Caco-2 (cell line): ENCODE data around the gene PCDHGC4. TPM values are rescaled to one million over a fixed set of nuclear protein-coding genes. Genes with fewer than 3 reads are reported as not detected.

Experiments used
- BruUV-seq: library from RNA; stranded (reverse); fragments of 400-500 nt; replicated peaks from 2 replicates; lab custom pipeline; 2021; lab: Mats Ljungman, UMichigan
- CTCF ChIA-PET: fragments of 300-600 bp; sonication (Branson Sonifier 250); formaldehyde crosslinking; loops from one replicate; lab custom pipeline; 2022; ENCODE audit warnings: antibody characterized with exemption; lab: Charles Lee
- POLR2A ChIA-PET: fragments of 300-600 bp; sonication (Branson Sonifier 250); formaldehyde crosslinking; loops from one replicate; lab custom pipeline; 2022; ENCODE audit warnings: antibody characterized with exemption; lab: Charles Lee
- DNase-seq, 2 experiments: peaks; one replicate each; pipeline versions ENCODE4 v3.0.0 to v3.0.0-alpha.2; 2020 to 2022
- H3K27me3 ChIP-seq: replicated peaks from 2 replicates; pipeline ENCODE4 v1.6.0; 2011; ENCODE audit warnings: low read length; ENCODE audit not compliant: control insufficient read depth, insufficient read depth
- H3K36me3 ChIP-seq: 2 replicates; pipeline ENCODE4 v1.5.1; 2011; ENCODE audit warnings: low read length; ENCODE audit not compliant: control insufficient read depth, insufficient read depth
- H3K4me1 ChIP-seq: fragments of 250-450 bp; sonication (Bioruptor Pico); 2 replicates; pipeline ENCODE4 v1.5.1; 2020; ENCODE audit warnings: mild to moderate bottlenecking
- H3K4me3 ChIP-seq: 2 replicates; pipeline ENCODE4 v1.5.1; 2011; ENCODE audit warnings: low read depth, mild to moderate bottlenecking, control low read depth, low read length
- H3K9me3 ChIP-seq: fragments of 250-450 bp; sonication (Bioruptor Pico); 2 replicates; pipeline ENCODE4 v1.5.1; 2020; ENCODE audit warnings: mild to moderate bottlenecking, moderate library complexity
- H3K27ac Mint-ChIP-seq: one replicate; pipeline ENCODE4 v1.8.0; 2022; ENCODE audit warnings: mixed read lengths; ENCODE audit not compliant: unreplicated experiment
- H3K27me3 Mint-ChIP-seq: one replicate; pipeline ENCODE4 v1.8.0; 2022; ENCODE audit warnings: mixed read lengths; ENCODE audit not compliant: insufficient read depth, unreplicated experiment
- H3K36me3 Mint-ChIP-seq: one replicate; pipeline ENCODE4 v1.8.0; 2022; ENCODE audit warnings: mild to moderate bottlenecking, mixed read lengths; ENCODE audit not compliant: insufficient read depth, unreplicated experiment
- H3K4me1 Mint-ChIP-seq: one replicate; pipeline ENCODE4 v1.8.0; 2022; ENCODE audit warnings: low read depth, mixed read lengths; ENCODE audit not compliant: unreplicated experiment
- H3K4me3 Mint-ChIP-seq: one replicate; pipeline ENCODE4 v1.8.0; 2022; ENCODE audit warnings: mild to moderate bottlenecking, moderate library complexity, mixed read lengths; ENCODE audit not compliant: unreplicated experiment
- H3K9me3 Mint-ChIP-seq: one replicate; pipeline ENCODE4 v1.8.0; 2022; ENCODE audit warnings: mixed read lengths; ENCODE audit not compliant: unreplicated experiment
- intact Hi-C: fragments of 100-400 bp; cut with micrococcal nuclease; formaldehyde crosslinking; loops from one replicate; pipeline ENCODE4 v1.10.0; 2022; ENCODE audit not compliant: unreplicated experiment
- total RNA-seq: library from RNA; stranded (reverse); gene quantifications from 2 replicates; pipeline ENCODE4 v1.2.3, GENCODE V29; 2022
- TF ChIP-seq, protein P1 (sequence below), 2 experiments: fragments of 200-600 bp in 1 of 2; IDR thresholded peaks; 1 replicate in 1 of 2; 2 replicates in 1 of 2; pipeline versions ENCODE4 v1.5.1 to v1.8.0; 2011 to 2022; ENCODE audit warnings: antibody characterized with exemption in 1 of 2, control low read depth in 1 of 2, inconsistent platforms in 1 of 2, low read depth in 1 of 2, low read length in 1 of 2, mild to moderate bottlenecking in 1 of 2, moderate library complexity in 1 of 2; ENCODE audit not compliant: insufficient read depth in 1 of 2, severe bottlenecking in 1 of 2, unreplicated experiment in 1 of 2

The PCDHGC4 gene
- total RNA-seq, 1 experiment from 2014 or later, result 0.39 TPM

DNA sequence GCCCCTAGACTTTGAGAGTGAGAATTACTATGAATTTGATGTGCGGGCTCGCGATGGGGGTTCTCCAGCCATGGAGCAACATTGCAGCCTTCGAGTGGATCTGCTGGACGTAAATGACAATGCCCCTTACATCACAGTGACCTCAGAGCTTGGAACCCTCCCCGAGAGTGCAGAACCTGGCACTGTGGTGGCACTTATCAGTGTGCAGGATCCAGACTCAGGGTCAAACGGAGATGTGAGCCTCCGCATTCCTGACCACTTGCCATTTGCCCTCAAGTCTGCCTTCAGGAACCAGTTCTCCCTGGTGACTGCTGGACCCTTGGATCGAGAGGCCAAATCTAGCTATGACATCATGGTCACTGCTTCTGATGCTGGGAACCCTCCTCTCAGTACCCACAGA, 1.3 kb downstream of the PCDHGC4 start:
- H3K4me1 Mint-ChIP-seq, result no peaks in the 10 kb centered on the region
- no TSS peak for BruUV-seq
- CTCF ChIA-PET, result no interaction called here

DNA sequence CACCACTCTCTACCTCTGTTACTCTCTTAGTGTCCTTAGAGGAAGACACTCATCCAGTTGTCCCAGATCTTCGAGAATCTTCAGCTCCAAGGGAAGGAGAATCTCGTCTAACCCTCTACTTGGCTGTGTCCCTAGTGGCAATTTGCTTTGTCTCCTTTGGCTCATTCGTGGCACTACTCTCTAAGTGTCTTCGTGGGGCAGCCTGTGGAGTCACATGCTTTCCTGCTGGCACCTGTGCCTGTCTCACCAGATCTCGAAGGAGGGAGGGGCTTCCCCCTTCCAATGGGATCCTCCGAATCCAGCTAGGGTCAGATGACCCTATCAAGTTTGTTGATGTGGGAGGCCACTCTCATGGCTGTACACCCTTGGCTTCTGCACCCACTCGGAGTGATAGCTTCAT, 2.3 kb downstream of the PCDHGC4 start:
- ChIA-PET POLR2A (no interaction called here), CTCF (no interaction called here)
- Mint-ChIP-seq H3K27me3 (no peaks in the 10 kb centered on the region), H3K9me3 (no peaks in the 10 kb centered on the region), H3K36me3 (no peaks in the 10 kb centered on the region), H3K4me3 (no peak overlapping the region), H3K27ac (no peak overlapping the region), H3K4me1 (no peaks in the 10 kb centered on the region)
- H3K4me1 ChIP-seq, result no peaks in the 10 kb centered on the region
- BruUV-seq, result no TSS peak
- DNase-seq, result no peak
- H3K36me3 ChIP-seq, result no peaks in the 10 kb centered on the region
- H3K27me3 ChIP-seq, result no peaks in the 10 kb centered on the region
- intact Hi-C loops, result no loop called here
- TF ChIP-seq, protein P1, sequence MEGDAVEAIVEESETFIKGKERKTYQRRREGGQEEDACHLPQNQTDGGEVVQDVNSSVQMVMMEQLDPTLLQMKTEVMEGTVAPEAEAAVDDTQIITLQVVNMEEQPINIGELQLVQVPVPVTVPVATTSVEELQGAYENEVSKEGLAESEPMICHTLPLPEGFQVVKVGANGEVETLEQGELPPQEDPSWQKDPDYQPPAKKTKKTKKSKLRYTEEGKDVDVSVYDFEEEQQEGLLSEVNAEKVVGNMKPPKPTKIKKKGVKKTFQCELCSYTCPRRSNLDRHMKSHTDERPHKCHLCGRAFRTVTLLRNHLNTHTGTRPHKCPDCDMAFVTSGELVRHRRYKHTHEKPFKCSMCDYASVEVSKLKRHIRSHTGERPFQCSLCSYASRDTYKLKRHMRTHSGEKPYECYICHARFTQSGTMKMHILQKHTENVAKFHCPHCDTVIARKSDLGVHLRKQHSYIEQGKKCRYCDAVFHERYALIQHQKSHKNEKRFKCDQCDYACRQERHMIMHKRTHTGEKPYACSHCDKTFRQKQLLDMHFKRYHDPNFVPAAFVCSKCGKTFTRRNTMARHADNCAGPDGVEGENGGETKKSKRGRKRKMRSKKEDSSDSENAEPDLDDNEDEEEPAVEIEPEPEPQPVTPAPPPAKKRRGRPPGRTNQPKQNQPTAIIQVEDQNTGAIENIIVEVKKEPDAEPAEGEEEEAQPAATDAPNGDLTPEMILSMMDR (IDR thresholded peaks at IDR 0.05; ENCODE audit: insufficient read depth in 1 of 2, low read depth in 1 of 2, low read length in 1 of 2, severe bottlenecking in 1 of 2, unreplicated experiment in 1 of 2), result no peak
- H3K9me3 ChIP-seq, result no peaks in the 10 kb centered on the region
- no peak overlapping the region for H3K4me3 ChIP-seq

More for the DNA sequence above, 1.3 kb downstream of the PCDHGC4 start:
- Histone ChIP-seq H3K4me1 (no peaks in the 10 kb centered on the region), H3K27me3 (no peaks in the 10 kb centered on the region), H3K4me3 (no peak overlapping the region), H3K9me3 (no peaks in the 10 kb centered on the region), H3K36me3 (no peaks in the 10 kb centered on the region)
- no peak for DNase-seq
- Mint-ChIP-seq H3K4me3 (no peak overlapping the region), H3K27ac (no peak overlapping the region), H3K9me3 (no peaks in the 10 kb centered on the region), H3K36me3 (no peaks in the 10 kb centered on the region), H3K27me3 (no peaks in the 10 kb centered on the region)
- POLR2A ChIA-PET, result no interaction called here
- intact Hi-C loops, result no loop called here
- TF ChIP-seq, protein P1 (IDR thresholded peaks at IDR 0.05; ENCODE audit: insufficient read depth in 1 of 2, low read depth in 1 of 2, low read length in 1 of 2, severe bottlenecking in 1 of 2, unreplicated experiment in 1 of 2), result no peak

DNA sequence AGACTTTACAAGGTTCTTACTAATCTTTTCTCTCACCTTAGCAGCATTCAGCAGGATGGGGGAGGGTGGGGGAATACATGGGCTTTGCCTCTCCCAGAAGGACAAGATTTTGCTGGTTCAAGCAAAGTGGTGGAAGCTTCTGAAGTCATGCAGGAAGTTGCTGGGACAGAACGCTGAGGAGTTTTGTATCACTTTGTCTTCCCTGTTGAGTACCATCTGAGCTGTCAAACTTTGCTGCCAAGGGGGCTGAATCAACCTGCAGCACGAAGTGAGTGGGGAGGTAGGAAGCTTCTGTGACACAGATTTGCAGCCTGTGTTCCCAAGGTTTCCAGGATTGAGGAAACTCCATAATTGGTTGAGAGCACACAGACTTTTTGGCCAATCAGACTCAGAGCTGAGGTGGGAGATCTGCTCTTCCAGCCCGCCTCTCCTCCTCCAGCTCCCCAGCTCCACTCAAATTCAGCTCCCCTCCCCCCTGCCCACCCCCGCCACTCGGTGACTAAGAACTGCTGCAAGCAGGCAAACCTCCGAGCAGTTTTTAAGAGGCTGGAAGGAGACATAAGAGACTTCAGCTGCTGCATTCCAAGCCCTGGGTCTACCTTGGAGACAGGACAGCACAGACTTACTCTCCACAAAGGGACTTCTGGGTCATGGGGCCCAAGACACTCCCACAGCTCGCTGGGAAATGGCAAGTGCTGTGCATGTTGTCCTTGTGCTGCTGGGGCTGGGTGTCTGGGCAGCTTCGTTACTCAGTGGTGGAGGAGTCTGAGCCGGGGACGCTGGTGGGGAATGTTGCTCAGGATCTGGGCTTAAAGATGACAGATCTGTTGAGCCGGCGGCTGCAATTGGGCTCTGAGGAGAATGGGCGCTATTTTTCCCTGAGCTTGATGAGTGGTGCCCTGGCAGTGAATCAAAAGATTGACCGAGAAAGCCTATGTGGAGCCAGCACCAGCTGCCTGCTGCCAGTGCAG, 4.0 kb downstream of the PCDHGC4 start, which contains the start of gene PCDHGC5:
PCDHGC5 (plus strand) TSS at position 491 of the 971 bp plus-strand sequence; CDS start at position 651, 160 bp downstream.
- Mint-ChIP-seq H3K9me3 (no peaks in the 10 kb centered on the region), H3K27ac (no peak within 1 kb of the TSS), H3K4me3 (no peak within 1 kb of the TSS), H3K27me3 (no peaks in the 10 kb centered on the region), H3K36me3 (no peaks in the 10 kb centered on the region), H3K4me1 (no peaks in the 10 kb centered on the region)
- Histone ChIP-seq H3K4me1 (no peaks in the 10 kb centered on the region), H3K27me3 (no peaks in the 10 kb centered on the region), H3K4me3 (no peak within 1 kb of the TSS), H3K9me3 (no peaks in the 10 kb centered on the region), H3K36me3 (no peaks in the 10 kb centered on the region)
- no peak for DNase-seq
- TF ChIP-seq, protein P1 (IDR thresholded peaks at IDR 0.05; ENCODE audit: insufficient read depth in 1 of 2, low read depth in 1 of 2, low read length in 1 of 2, severe bottlenecking in 1 of 2, unreplicated experiment in 1 of 2), result no peak
- POLR2A ChIA-PET, result no interaction called here
- CTCF ChIA-PET, result no interaction called here
- BruUV-seq, result no TSS peak
- intact Hi-C loops, result no loop called here
